ENCODE data around the gene STK39. TPM values are rescaled to one million over a fixed set of nuclear protein-coding genes. Genes with fewer than 3 reads are reported as not detected.

STK39 gene
- total and polyA plus RNA-seq, 4 donors, result 8.5 to 18.7 (median 11.2) TPM

DNA sequence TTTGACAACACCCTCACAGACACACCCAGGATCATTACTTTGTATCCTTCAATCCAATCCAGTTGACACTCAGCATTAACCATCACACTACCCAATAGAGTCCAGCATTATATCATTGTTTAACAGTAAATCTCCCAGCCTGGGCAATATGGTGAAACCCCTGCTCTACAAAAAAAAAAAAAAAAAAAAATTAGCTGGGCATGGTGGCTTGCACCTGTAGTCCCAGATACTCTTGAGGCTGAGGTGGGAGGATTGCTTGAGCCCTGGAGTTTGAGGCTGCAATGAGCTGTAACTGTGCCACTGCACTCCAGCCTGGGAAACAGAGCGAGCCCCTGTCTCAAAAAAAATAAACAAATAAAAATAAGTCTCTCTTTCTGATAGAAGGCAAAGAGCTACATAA, 304.0 kb downstream of the STK39 start:
- 83 to 94% methylated on average over 1 of the region's 1 CpG for WGBS, 2 donors
- ATAC-seq (ENCODE audit: insufficient read depth, low FRiP score), result no peak
- no peaks in the 10 kb centered on the region for H3K9me3 ChIP-seq (ENCODE audit: control insufficient read depth in 4 of 4, insufficient read depth in 3 of 4, low read length in 3 of 4)
- no peak overlapping the region for H3K27ac ChIP-seq (ENCODE audit: low read depth in 1 of 2, low read length in 1 of 2)
- H3K27me3 ChIP-seq (ENCODE audit: control insufficient read depth in 3 of 3, insufficient read depth in 3 of 3, low read length in 2 of 3), result no peaks in the 10 kb centered on the region
- no peak overlapping the region for H3K4me3 ChIP-seq
- peaks cover 0 to 7% (median 0%) of the 10 kb centered on the region in 5 donors for H3K4me1 ChIP-seq (ENCODE audit: control insufficient read depth in 5 of 5, insufficient read depth in 5 of 5, low read length in 5 of 5)
- TF ChIP-seq, protein P1, sequence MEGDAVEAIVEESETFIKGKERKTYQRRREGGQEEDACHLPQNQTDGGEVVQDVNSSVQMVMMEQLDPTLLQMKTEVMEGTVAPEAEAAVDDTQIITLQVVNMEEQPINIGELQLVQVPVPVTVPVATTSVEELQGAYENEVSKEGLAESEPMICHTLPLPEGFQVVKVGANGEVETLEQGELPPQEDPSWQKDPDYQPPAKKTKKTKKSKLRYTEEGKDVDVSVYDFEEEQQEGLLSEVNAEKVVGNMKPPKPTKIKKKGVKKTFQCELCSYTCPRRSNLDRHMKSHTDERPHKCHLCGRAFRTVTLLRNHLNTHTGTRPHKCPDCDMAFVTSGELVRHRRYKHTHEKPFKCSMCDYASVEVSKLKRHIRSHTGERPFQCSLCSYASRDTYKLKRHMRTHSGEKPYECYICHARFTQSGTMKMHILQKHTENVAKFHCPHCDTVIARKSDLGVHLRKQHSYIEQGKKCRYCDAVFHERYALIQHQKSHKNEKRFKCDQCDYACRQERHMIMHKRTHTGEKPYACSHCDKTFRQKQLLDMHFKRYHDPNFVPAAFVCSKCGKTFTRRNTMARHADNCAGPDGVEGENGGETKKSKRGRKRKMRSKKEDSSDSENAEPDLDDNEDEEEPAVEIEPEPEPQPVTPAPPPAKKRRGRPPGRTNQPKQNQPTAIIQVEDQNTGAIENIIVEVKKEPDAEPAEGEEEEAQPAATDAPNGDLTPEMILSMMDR (IDR thresholded peaks at IDR 0.05; ENCODE audit: control extremely low read depth, extremely low read depth), result no peak
- H3K36me3 ChIP-seq (ENCODE audit: control insufficient read depth in 4 of 4, insufficient read depth in 4 of 4, low read length in 4 of 4), result no peaks in the 10 kb centered on the region
- DNase-seq, result no peak
- no peak overlapping the region for H3K9ac ChIP-seq (ENCODE audit: insufficient read depth in 1 of 2, low read length in 2 of 2)

DNA sequence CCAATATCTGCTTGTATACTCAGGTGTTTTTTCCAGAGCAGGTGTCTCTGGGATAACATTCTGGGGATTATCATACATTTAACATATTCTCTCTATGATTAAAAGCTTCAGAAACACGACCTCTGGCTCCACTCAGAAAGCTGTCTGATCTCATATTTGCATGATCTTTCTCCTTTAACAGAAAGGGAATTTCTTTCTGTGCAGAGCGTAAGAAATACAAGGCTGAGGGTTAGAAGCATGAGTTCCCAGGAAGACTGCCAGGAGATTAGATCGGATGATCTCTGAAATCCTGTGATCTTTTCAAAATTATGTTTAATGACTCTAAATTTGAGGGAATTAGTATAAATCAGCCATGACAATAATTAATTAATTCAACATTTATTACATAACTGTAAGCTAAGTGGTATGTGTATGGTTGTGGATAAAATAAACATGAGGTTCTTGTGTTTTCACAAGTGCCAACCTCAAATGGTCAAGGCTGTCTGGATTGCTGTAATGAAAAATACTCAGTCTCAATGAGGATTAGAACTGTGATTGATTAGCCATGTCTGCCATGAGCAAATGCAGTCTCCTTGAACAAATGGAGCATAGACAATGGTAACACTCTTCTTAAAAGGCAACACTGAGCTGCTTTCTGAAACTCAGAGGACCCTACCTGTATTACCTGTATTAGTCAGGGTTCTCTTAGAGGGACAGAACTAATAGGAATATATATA, 304.9 kb downstream of the STK39 start:
- DNase-seq, result no peak
- 61 to 77% methylated on average over 3 of the region's 3 CpGs for WGBS, 2 donors

DNA sequence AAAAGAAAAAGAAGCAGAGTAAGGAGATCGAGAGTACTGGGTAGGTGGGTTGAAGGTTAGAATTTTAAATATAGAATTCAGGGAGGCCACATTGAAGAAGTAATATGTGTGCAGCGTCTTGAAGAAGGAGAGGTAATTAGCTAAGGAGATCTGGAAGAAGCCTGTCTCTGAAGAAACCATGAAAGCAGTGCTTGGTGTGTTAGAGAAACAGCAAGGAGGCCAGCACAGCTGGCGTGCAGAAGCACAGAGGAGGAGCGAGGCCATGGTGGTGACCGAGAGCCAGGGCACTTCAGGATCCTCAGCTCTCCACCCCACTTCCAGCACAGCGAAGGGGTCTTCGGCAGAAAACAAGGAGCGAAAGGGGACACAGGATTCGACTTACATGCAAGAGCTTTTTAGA, 305.8 kb downstream of the STK39 start:
- peaks cover 0 to 7% (median 0%) of the 10 kb centered on the region in 5 donors for H3K4me1 ChIP-seq (ENCODE audit: control insufficient read depth in 5 of 5, insufficient read depth in 5 of 5, low read length in 5 of 5)
- no peak overlapping the region for H3K27ac ChIP-seq (ENCODE audit: low read depth in 1 of 2, low read length in 1 of 2)
- no peaks in the 10 kb centered on the region for H3K9me3 ChIP-seq (ENCODE audit: control insufficient read depth in 4 of 4, insufficient read depth in 3 of 4, low read length in 3 of 4)
- H3K9ac ChIP-seq (ENCODE audit: insufficient read depth in 1 of 2, low read length in 2 of 2), result no peak overlapping the region
- 94 to 96% methylated on average over 9 of the region's 9 CpGs for WGBS, 2 donors
- DNase-seq (no peak), ATAC-seq (ENCODE audit: insufficient read depth, low FRiP score) (no peak)
- H3K36me3 ChIP-seq (ENCODE audit: control insufficient read depth in 4 of 4, insufficient read depth in 4 of 4, low read length in 4 of 4), result no peaks in the 10 kb centered on the region
- TF ChIP-seq, protein P1 (IDR thresholded peaks at IDR 0.05; ENCODE audit: control extremely low read depth, extremely low read depth), result no peak
- no peak overlapping the region for H3K4me3 ChIP-seq
- no peaks in the 10 kb centered on the region for H3K27me3 ChIP-seq (ENCODE audit: control insufficient read depth in 3 of 3, insufficient read depth in 3 of 3, low read length in 2 of 3)

More for the DNA sequence above, 304.9 kb downstream of the STK39 start:
- Histone ChIP-seq H3K4me1 (ENCODE audit: control insufficient read depth in 5 of 5, insufficient read depth in 5 of 5, low read length in 5 of 5) (peaks cover 0 to 7% (median 0%) of the 10 kb centered on the region in 5 donors), H3K9ac (ENCODE audit: insufficient read depth in 1 of 2, low read length in 2 of 2) (no peak overlapping the region), H3K9me3 (ENCODE audit: control insufficient read depth in 4 of 4, insufficient read depth in 3 of 4, low read length in 3 of 4) (no peaks in the 10 kb centered on the region), H3K27ac (ENCODE audit: low read depth in 1 of 2, low read length in 1 of 2) (no peak overlapping the region), H3K4me3 (no peak overlapping the region), H3K36me3 (ENCODE audit: control insufficient read depth in 4 of 4, insufficient read depth in 4 of 4, low read length in 4 of 4) (no peaks in the 10 kb centered on the region), H3K27me3 (ENCODE audit: control insufficient read depth in 3 of 3, insufficient read depth in 3 of 3, low read length in 2 of 3) (no peaks in the 10 kb centered on the region)
- no peak for ATAC-seq (ENCODE audit: insufficient read depth, low FRiP score)
- TF ChIP-seq, protein P1 (IDR thresholded peaks at IDR 0.05; ENCODE audit: control extremely low read depth, extremely low read depth), result no peak
